Activated CD4-positive, alpha-beta T cell treated with anti-CD3 and anti-CD28 coated beads, Interleukin-2, amount 50 U/mL, for 1 hour (primary cell): ENCODE results near the gene PTPN2.
A peak's percentile ranks its signal among the peaks of the same experiment; 100 is the strongest.
"Not testable (repeated sequence)": the region's sequence is repeated elsewhere in the genome, so short reads cannot be mapped to it uniquely, and the experiment has no call there.

ENCODE experiments used
- DNase-seq: peaks from one replicate; pipeline ENCODE4 v3.0.0-alpha.2; 2020

The PTPN2 gene

GRCh38 chr18:12883684-12884405 is at the start of gene PTPN2:
Gene PTPN2, minus strand, starts transcription at chr18:12884237. Its CDS starts 96 bp downstream, at chr18:12884141.
- peak; percentile 88 for DNase-seq

- no peak for DNase-seq
Measured at GRCh38 chr18:12933327-12933726, 49.3 kb upstream of the PTPN2 start.

- no peak for DNase-seq
Measured at GRCh38 chr18:12930908-12931307, 46.9 kb upstream of the PTPN2 start.

GRCh38 chr18:12930376-12930775 is 46.3 kb upstream of the PTPN2 start:
- DNase-seq: no peak

- DNase-seq: no peak
Measured at GRCh38 chr18:12929477-12930083, 45.5 kb upstream of the PTPN2 start.

GRCh38 chr18:12928641-12929040 is 44.6 kb upstream of the PTPN2 start:
- no peak for DNase-seq

GRCh38 chr18:12928206-12928605 is 44.2 kb upstream of the PTPN2 start:
- DNase-seq: no peak

GRCh38 chr18:12924616-12925015 is 40.6 kb upstream of the PTPN2 start:
- DNase-seq: no peak

GRCh38 chr18:12922266-12922665 is 38.2 kb upstream of the PTPN2 start:
- no peak for DNase-seq

- no peak for DNase-seq
Measured at GRCh38 chr18:12921178-12921577, 37.1 kb upstream of the PTPN2 start.

GRCh38 chr18:12911929-12912703 is 28.1 kb upstream of the PTPN2 start:
- no peak for DNase-seq

GRCh38 chr18:12911025-12911928 is 27.2 kb upstream of the PTPN2 start:
- DNase-seq: peak; percentile 45

- no peak for DNase-seq
Measured at GRCh38 chr18:12908706-12909105, 24.7 kb upstream of the PTPN2 start.

- DNase-seq: no peak
Measured at GRCh38 chr18:12907258-12907925, 23.4 kb upstream of the PTPN2 start.

- no peak for DNase-seq
Measured at GRCh38 chr18:12906773-12907172, 22.7 kb upstream of the PTPN2 start.

- DNase-seq: no peak
Measured at GRCh38 chr18:12906119-12906518, 22.1 kb upstream of the PTPN2 start.

GRCh38 chr18:12904012-12904516 is 20.0 kb upstream of the PTPN2 start:
- no peak for DNase-seq

GRCh38 chr18:12901208-12901607 is 17.2 kb upstream of the PTPN2 start:
- DNase-seq: not testable (repeated sequence)

- DNase-seq: not testable (repeated sequence)
Measured at GRCh38 chr18:12896784-12897333, 12.8 kb upstream of the PTPN2 start.

GRCh38 chr18:12895626-12896025 is 11.6 kb upstream of the PTPN2 start:
- DNase-seq: no peak

- no peak for DNase-seq
Measured at GRCh38 chr18:12895014-12895413, 11.0 kb upstream of the PTPN2 start.

GRCh38 chr18:12891561-12891960 is 7.5 kb upstream of the PTPN2 start:
- no peak for DNase-seq
